Right lobe of liver (tissue), 6 donors: ENCODE measurements around the gene SULF2. TPM values are rescaled to one million over a fixed set of nuclear protein-coding genes. Genes with fewer than 3 reads are reported as not detected.

ENCODE experiments used
- ATAC-seq, 4 donors: fragments of 200-7000 bp; cut with Tn5 transposase; one replicate each; pipeline ENCODE4 v1.9.1; 2020; ENCODE audit warnings: mild to moderate bottlenecking in 4 of 4, moderate library complexity in 4 of 4
- DNase-seq, 3 donors: peaks; one replicate each; pipeline ENCODE4 v3.0.0-alpha.2; 2020
- H3K27ac ChIP-seq, 3 donors: fragments of 200-600 bp; one replicate each; pipeline ENCODE4 v1.8.0; 2022
- H3K27me3 ChIP-seq, 2 donors: fragments of 200-600 bp; one replicate each; pipeline ENCODE4 v1.8.0; 2022
- H3K36me3 ChIP-seq, 4 donors: fragments of 200-600 bp; sonication (generic) in 1 of 4; one replicate each; pipeline versions ENCODE4 v1.5.1 to v1.8.0; 2017 to 2022; ENCODE audit warnings: control low read depth in 1 of 4
- H3K4me1 ChIP-seq, 4 donors: fragments of 200-600 bp; sonication (generic) in 1 of 4; one replicate each; pipeline versions ENCODE4 v1.5.1 to v1.8.0; 2017 to 2022; ENCODE audit warnings: control low read depth in 1 of 4
- H3K4me3 ChIP-seq, 3 donors: fragments of 200-600 bp; one replicate each; pipeline ENCODE4 v1.8.0; 2022
- H3K9me3 ChIP-seq, 4 donors: fragments of 200-600 bp; sonication (generic) in 1 of 4; one replicate each; pipeline versions ENCODE4 v1.5.1 to v1.8.0; 2017 to 2022; ENCODE audit warnings: control low read depth in 1 of 4
- POLR2A ChIP-seq: fragments of 450-650 bp; IDR thresholded peaks from one replicate; pipeline ENCODE4 v1.6.1; 2017; ENCODE audit warnings: antibody characterized with exemption, mild to moderate bottlenecking
- WGBS: methylation state at CpG from one replicate; pipeline ENCODE4 v1.1.6; 2018; ENCODE audit warnings: low coverage, low lambda C conversion rate; ENCODE audit not compliant: insufficient coverage; ENCODE audit errors: missing lambda C conversion rate; 5-methylcytosine and 5-hydroxymethylcytosine counted together
- intact Hi-C, 2 donors: fragments of 100-400 bp; cut with DNase I; formaldehyde crosslinking; loops; one replicate each; pipeline versions ENCODE4 v1.11.2 to v1.14.1; 2022
- total RNA-seq, 6 experiments: library from RNA; depleted of rRNA in 2 of 6; stranded (reverse); fragments of >200 nt in 2 of 6; fragmentation: NEBNext Ultra II Directional in 3 of 6; extraction: Animal tissue kit (Norgen Biotek cat#: 25700) in 3 of 6; gene quantifications; one replicate each; pipeline versions ENCODE4 v1.1.0 to v1.2.4, GENCODE V29; 2016 to 2023
- TF ChIP-seq, protein P1 (sequence below), 4 donors: fragments of 200-600 bp in 3 of 4; fragments of 450-650 bp in 1 of 4; IDR thresholded peaks; one replicate each; pipeline versions ENCODE4 v1.5.1 to v1.8.0; 2016 to 2022; ENCODE audit warnings: antibody characterized with exemption in 4 of 4, mild to moderate bottlenecking in 2 of 4
- donor health status: DM: no; HTN: yes; CAD: no.
- donor health status: DM: no; HTN: no; CAD: no.
- donor health status: DM: no; HTN: no; CAD: no.
- donor health status: DM: no; HTN: yes; CAD: no.
- donor health status: DM: no; HTN: yes; CAD: no.

SULF2 gene
- total RNA-seq, 6 experiments from 2014 or later: 6.1 to 92.0 (median 48.3) TPM

GRCh38 chr20:47645632-47646031, 139.6 kb downstream of the SULF2 start:
- H3K27me3 ChIP-seq: no peaks in the 10 kb centered on the region
- intact Hi-C loops: no loop called here
- no peaks in the 10 kb centered on the region for H3K9me3 ChIP-seq
- no peak for DNase-seq
- no peak for TF ChIP-seq POLR2A
- TF ChIP-seq, protein P1, sequence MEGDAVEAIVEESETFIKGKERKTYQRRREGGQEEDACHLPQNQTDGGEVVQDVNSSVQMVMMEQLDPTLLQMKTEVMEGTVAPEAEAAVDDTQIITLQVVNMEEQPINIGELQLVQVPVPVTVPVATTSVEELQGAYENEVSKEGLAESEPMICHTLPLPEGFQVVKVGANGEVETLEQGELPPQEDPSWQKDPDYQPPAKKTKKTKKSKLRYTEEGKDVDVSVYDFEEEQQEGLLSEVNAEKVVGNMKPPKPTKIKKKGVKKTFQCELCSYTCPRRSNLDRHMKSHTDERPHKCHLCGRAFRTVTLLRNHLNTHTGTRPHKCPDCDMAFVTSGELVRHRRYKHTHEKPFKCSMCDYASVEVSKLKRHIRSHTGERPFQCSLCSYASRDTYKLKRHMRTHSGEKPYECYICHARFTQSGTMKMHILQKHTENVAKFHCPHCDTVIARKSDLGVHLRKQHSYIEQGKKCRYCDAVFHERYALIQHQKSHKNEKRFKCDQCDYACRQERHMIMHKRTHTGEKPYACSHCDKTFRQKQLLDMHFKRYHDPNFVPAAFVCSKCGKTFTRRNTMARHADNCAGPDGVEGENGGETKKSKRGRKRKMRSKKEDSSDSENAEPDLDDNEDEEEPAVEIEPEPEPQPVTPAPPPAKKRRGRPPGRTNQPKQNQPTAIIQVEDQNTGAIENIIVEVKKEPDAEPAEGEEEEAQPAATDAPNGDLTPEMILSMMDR (IDR thresholded peaks at IDR 0.05): no peak
- 90% methylated on average over 1 of the region's 2 CpGs for WGBS
- no peaks in the 10 kb centered on the region for H3K4me1 ChIP-seq
- no peak overlapping the region for H3K4me3 ChIP-seq
- no peak overlapping the region for H3K27ac ChIP-seq
- no peak for ATAC-seq
- H3K36me3 ChIP-seq: peaks cover 0 to 47% (median 6%) of the 10 kb centered on the region in 4 donors

DNA sequence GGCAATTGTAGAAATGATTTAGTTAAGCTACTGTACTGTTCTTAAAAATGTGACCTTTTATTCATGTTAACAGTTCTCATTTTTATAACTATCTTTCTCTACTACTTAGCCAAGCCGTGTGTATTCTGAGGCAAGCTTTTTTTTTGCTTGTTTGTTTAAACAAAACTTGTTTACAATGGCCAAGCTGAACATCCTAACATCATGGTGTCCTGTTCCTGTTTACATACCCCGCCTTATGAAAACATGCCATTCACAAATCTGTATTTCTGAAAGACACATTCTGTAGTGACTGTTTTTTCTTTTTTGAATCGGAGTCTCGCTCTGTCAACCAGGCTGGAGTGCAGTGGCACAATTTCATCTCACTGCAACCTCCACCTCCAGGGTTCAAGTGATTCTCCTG, 142.7 kb downstream of the SULF2 start:
- no peaks in the 10 kb centered on the region for H3K4me1 ChIP-seq
- TF ChIP-seq, protein P1 (IDR thresholded peaks at IDR 0.05): no peak
- TF ChIP-seq POLR2A: no peak
- peak in 3 of 4 donors; percentile 44 to 76 (median 60) for ATAC-seq
- H3K4me3 ChIP-seq: no peak overlapping the region
- no peak for DNase-seq
- no peaks in the 10 kb centered on the region for H3K27me3 ChIP-seq
- intact Hi-C loops: no loop called here
- H3K27ac ChIP-seq: no peak overlapping the region
- no peaks in the 10 kb centered on the region for H3K9me3 ChIP-seq
- WGBS: 58% methylated on average over 4 of the region's 4 CpGs
- H3K36me3 ChIP-seq: peaks cover 0 to 58% (median 5%) of the 10 kb centered on the region in 4 donors

DNA sequence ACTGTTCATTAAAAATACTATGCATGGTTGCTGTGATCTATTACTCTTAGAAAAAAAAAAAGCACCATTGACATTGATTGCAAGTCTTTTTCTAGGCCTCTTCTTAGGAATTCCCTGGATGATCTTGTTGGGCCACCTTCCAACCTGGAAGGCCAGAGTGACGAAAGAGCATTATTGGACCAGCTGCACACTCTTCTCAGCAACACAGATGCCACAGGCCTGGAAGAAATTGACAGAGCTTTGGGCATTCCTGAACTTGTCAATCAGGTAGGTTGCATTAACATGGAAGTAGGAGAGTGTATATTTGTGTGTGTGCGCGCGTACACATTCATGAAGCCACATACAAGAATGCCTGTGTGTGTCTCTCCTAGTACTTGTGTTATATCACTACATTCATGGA, 143.2 kb downstream of the SULF2 start:
- H3K27ac ChIP-seq: no peak overlapping the region
- TF ChIP-seq, protein P1 (IDR thresholded peaks at IDR 0.05): no peak
- TF ChIP-seq POLR2A: no peak
- 94% methylated on average over 4 of the region's 4 CpGs for WGBS
- no peaks in the 10 kb centered on the region for H3K4me1 ChIP-seq
- no peaks in the 10 kb centered on the region for H3K9me3 ChIP-seq
- intact Hi-C loops: no loop called here
- H3K27me3 ChIP-seq: no peaks in the 10 kb centered on the region
- H3K4me3 ChIP-seq: no peak overlapping the region
- ATAC-seq (no peak), DNase-seq (no peak)
- peaks cover 0 to 54% (median 8%) of the 10 kb centered on the region in 4 donors for H3K36me3 ChIP-seq

- intact Hi-C loops: no loop called here
- ATAC-seq: no peak
- Histone ChIP-seq H3K4me1 (no peaks in the 10 kb centered on the region), H3K4me3 (no peak overlapping the region), H3K36me3 (peaks cover 0 to 51% (median 13%) of the 10 kb centered on the region in 4 donors), H3K27ac (no peak overlapping the region), H3K27me3 (no peaks in the 10 kb centered on the region), H3K9me3 (no peaks in the 10 kb centered on the region)
- DNase-seq: no peak
- TF ChIP-seq POLR2A: no peak
- TF ChIP-seq, protein P1 (IDR thresholded peaks at IDR 0.05): no peak
- 71% methylated on average over 4 of the region's 4 CpGs for WGBS
Observed at GRCh38 chr20:47638851-47639250, 146.4 kb downstream of the SULF2 start.

DNA sequence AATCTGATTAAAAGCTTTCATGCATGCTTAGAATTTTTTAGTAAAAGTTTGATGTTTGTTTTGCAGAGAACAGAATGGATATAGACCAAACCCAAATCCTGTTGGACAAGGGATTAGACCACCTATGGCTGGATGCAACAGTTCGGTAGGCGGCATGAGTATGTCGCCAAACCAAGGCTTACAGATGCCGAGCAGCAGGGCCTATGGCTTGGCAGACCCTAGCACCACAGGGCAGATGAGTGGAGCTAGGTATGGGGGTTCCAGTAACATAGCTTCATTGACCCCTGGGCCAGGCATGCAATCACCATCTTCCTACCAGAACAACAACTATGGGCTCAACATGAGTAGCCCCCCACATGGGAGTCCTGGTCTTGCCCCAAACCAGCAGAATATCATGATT, 150.0 kb downstream of the SULF2 start:
- DNase-seq: no peak
- Histone ChIP-seq H3K9me3 (no peaks in the 10 kb centered on the region), H3K27ac (no peak overlapping the region), H3K36me3 (peaks cover 0 to 56% (median 10%) of the 10 kb centered on the region in 4 donors), H3K27me3 (no peaks in the 10 kb centered on the region), H3K4me3 (no peak overlapping the region), H3K4me1 (no peaks in the 10 kb centered on the region)
- no peak for TF ChIP-seq POLR2A
- TF ChIP-seq, protein P1 (IDR thresholded peaks at IDR 0.05): no peak
- intact Hi-C loops: no loop called here
- 95% methylated on average over 4 of the region's 4 CpGs for WGBS
- no peak for ATAC-seq
